Heart left ventricle (tissue), 16 donors: ENCODE results near the gene GPATCH1. TPM values are rescaled to one million over a fixed set of nuclear protein-coding genes. Genes with fewer than 3 reads are reported as not detected.
"Not testable (repeated sequence)": the region's sequence is repeated elsewhere in the genome, so short reads cannot be mapped to it uniquely, and the experiment has no call there.

Source experiments
- ATAC-seq, 4 donors: fragments of 200-7000 bp; cut with Tn5 transposase; one replicate each; pipeline ENCODE4 v1.9.1; 2020 to 2022; ENCODE audit warnings: moderate library complexity in 4 of 4, mild to moderate bottlenecking in 3 of 4, moderate number of reproducible peaks in 1 of 4
- DNase-seq, 5 donors: peaks; one replicate each; pipeline ENCODE4 v3.0.0-alpha.2; 2020
- H3K27ac ChIP-seq, 12 donors: fragments of 200-600 bp; sonication (generic) in 4 of 12; one replicate each; pipeline versions ENCODE4 v1.5.0 to v1.8.0; 2016 to 2022; ENCODE audit warnings: mild to moderate bottlenecking in 2 of 12
- H3K27me3 ChIP-seq, 9 donors: fragments of 200-600 bp; sonication (generic) in 2 of 9; one replicate each; pipeline versions ENCODE4 v1.5.1 to v1.8.0; 2016 to 2022; ENCODE audit warnings: mild to moderate bottlenecking in 3 of 9
- H3K36me3 ChIP-seq, 9 donors: fragments of 200-600 bp; sonication (generic) in 2 of 9; one replicate each; pipeline versions ENCODE4 v1.5.0 to v1.8.0; 2018 to 2022; ENCODE audit warnings: mild to moderate bottlenecking in 2 of 9
- H3K4me1 ChIP-seq, 12 donors: fragments of 200-600 bp; sonication (generic) in 4 of 12; one replicate each; pipeline versions ENCODE4 v1.5.0 to v1.8.0; 2016 to 2022; ENCODE audit warnings: mild to moderate bottlenecking in 3 of 12
- H3K4me3 ChIP-seq, 12 donors: fragments of 200-600 bp; sonication (generic) in 4 of 12; one replicate each; pipeline versions ENCODE4 v1.5.0 to v1.8.0; 2017 to 2022; ENCODE audit warnings: mild to moderate bottlenecking in 9 of 12, moderate library complexity in 4 of 12
- H3K9me3 ChIP-seq, 12 donors: fragments of 200-600 bp; sonication (generic) in 4 of 12; one replicate each; pipeline versions ENCODE4 v1.5.0 to v1.8.0; 2016 to 2022; ENCODE audit warnings: mild to moderate bottlenecking in 1 of 12
- POLR2A ChIP-seq, 2 donors: fragments of 450-650 bp; IDR thresholded peaks; one replicate each; pipeline ENCODE4 v1.6.1; 2017; ENCODE audit warnings: antibody characterized with exemption in 2 of 2, mild to moderate bottlenecking in 2 of 2, moderate library complexity in 2 of 2
- WGBS, 4 donors: extraction: QIAGEN DNeasy Blood & Tissue Kit in 2 of 4; methylation state at CpG; one replicate each; pipeline versions ENCODE4 v1.1.5 to v1.1.7; 2013 to 2018; 5-methylcytosine and 5-hydroxymethylcytosine counted together
- intact Hi-C, 10 donors: fragments of 100-400 bp; cut with DNase I; formaldehyde crosslinking; loops; one replicate each; pipeline versions ENCODE4 v1.11.1 to v1.14.2; 2022
- polyA plus RNA-seq, 2 donors: library from polyadenylated mRNA; stranded (reverse); fragments of 200-250 nt; gene quantifications; one replicate each; pipeline ENCODE4 v1.2.3, GENCODE V29; 2013
- total RNA-seq, 9 donors: library from RNA; depleted of rRNA in 2 of 9; stranded (reverse); fragments of >200 nt in 2 of 9; fragmentation: NEBNext Ultra II Directional in 3 of 9; extraction: Animal tissue kit (Norgen Biotek cat#: 25700) in 3 of 9; gene quantifications; one replicate each; pipeline versions ENCODE4 v1.1.0 to v1.2.4, GENCODE V29; 2016 to 2023
- TF ChIP-seq, protein P1 (sequence below), 12 donors: fragments of 200-600 bp; sonication (generic) in 4 of 12; IDR thresholded peaks; one replicate each; pipeline versions ENCODE4 v1.5.0 to v1.8.0; 2018 to 2022; ENCODE audit warnings: antibody characterized with exemption in 12 of 12, mild to moderate bottlenecking in 5 of 12
- donor health status: ischemic (EF 13 %, LVEDD 7.1; RV severe dilation, severe dysfunction).
- donor health status: healthy with polysubstance abuse.
- donor health status: DM: no; HTN: yes; CAD: no.
- donor health status: DM: no; HTN: no; CAD: no.
- donor health status: ischemic (EF 25% LVEDD 6.9; RV normal size, moderate dysfunction).
- donor health status: ischemic (EF 25% LVEDD 5.7; RV mildly dilated, moderate dysfunction).
- donor health status: healthy.
- donor health status: DM: yes; HTN: yes; CAD: no.
- donor health status: ischemic (EF 35%, LVEDD 5.7; RV mildly dilated, moderate dysfunction).
- donor health status: nonischemic (EF 11% LVEDD 7.7; RV severe dilation, severe dysfunction).
- donor health status: DM: yes; HTN: yes; CAD: no.
- donor health status: PGD.
- donor health status: ischemic (EF 29% LVEDD 5.4; RV normal size, mild dysfunction).
- donor health status: nonischemic (EF 23%, LVEDD 6.1; RV moderate dilation, normal function).

The GPATCH1 gene
- total and polyA plus RNA-seq, 11 donors, result 3.3 to 6.7 (median 5.3) TPM

DNA sequence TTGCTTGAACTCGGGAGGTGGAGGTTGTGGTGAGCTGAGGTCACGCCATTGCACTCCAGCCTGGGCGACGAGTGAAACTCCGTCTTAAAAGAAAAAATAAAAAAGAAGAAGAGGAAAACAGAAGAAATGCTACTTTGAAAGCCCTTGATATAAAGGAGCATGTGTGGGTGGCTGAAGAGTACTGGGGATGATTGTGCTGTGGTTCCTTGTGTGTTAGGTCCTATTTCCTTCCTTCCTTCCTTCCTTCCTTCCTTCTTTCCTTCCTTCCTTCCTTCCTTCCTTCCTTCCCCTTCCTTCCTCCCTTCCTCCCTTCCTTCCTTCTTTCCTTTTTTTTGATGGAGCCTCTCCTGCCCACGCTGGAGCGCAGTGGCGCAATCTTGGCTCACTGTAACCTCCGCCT is 65.2 kb downstream of the GPATCH1 start:
- ATAC-seq, result no peak
- no peak for TF ChIP-seq POLR2A (IDR thresholded peaks at IDR 0.05)
- TF ChIP-seq, protein P1, sequence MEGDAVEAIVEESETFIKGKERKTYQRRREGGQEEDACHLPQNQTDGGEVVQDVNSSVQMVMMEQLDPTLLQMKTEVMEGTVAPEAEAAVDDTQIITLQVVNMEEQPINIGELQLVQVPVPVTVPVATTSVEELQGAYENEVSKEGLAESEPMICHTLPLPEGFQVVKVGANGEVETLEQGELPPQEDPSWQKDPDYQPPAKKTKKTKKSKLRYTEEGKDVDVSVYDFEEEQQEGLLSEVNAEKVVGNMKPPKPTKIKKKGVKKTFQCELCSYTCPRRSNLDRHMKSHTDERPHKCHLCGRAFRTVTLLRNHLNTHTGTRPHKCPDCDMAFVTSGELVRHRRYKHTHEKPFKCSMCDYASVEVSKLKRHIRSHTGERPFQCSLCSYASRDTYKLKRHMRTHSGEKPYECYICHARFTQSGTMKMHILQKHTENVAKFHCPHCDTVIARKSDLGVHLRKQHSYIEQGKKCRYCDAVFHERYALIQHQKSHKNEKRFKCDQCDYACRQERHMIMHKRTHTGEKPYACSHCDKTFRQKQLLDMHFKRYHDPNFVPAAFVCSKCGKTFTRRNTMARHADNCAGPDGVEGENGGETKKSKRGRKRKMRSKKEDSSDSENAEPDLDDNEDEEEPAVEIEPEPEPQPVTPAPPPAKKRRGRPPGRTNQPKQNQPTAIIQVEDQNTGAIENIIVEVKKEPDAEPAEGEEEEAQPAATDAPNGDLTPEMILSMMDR (IDR thresholded peaks at IDR 0.05), result no peak
- WGBS, 4 donors, result 86 to 91% (median 88%) methylated on average over 9 of the region's 9 CpGs
- no peak overlapping the region for H3K27ac ChIP-seq
- no peak for DNase-seq
- no peaks in the 10 kb centered on the region for H3K9me3 ChIP-seq
- H3K4me1 ChIP-seq, result peaks cover 0 to 5% (median 0%) of the 10 kb centered on the region in 12 donors
- intact Hi-C loops, result loop anchor here in 6 of 10 donors (5.0 to 10.0 kb wide), 3 partner anchors 256 to 261 kb away; no protein-coding TSS in a partner anchor
- H3K27me3 ChIP-seq, result peaks cover 0 to 7% (median 0%) of the 10 kb centered on the region in 9 donors
- H3K4me3 ChIP-seq, result no peak overlapping the region
- H3K36me3 ChIP-seq, result no peaks in the 10 kb centered on the region

DNA sequence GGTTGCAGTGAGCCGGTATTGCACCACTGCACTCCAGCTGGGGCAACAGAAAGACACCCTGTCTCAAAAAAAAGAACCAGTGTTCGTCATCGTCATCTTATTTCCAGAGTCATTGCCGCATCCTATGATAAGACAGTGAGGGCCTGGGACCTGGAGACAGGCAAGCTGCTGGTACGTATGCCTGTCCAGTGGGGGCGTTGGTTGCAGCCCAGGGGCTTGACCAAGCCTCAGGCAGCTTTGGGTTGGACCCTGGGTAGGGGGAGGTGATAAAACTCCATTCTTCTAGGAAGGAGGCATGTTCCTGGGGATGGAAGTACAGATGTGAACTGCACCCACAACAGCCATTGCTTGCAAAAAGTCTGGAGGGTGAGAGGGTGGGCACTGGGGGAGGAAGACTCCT is 66.6 kb downstream of the GPATCH1 start:
- Histone ChIP-seq H3K9me3 (no peaks in the 10 kb centered on the region), H3K27ac (no peak overlapping the region), H3K27me3 (peaks cover 0 to 3% (median 0%) of the 10 kb centered on the region in 9 donors), H3K36me3 (no peaks in the 10 kb centered on the region), H3K4me1 (peaks cover 0 to 5% (median 0%) of the 10 kb centered on the region in 12 donors), H3K4me3 (no peak overlapping the region)
- 74 to 88% (median 84%) methylated on average over 6 of the region's 6 CpGs; no CpG with 5 or more reads in 1 of the 4 donors for WGBS, 4 donors
- ATAC-seq (no peak), DNase-seq (no peak)
- intact Hi-C loops, result loop anchor here in 6 of 10 donors (5.0 to 10.0 kb wide), 3 partner anchors 255 to 260 kb away; no protein-coding TSS in a partner anchor
- TF ChIP-seq, protein P1 (IDR thresholded peaks at IDR 0.05), result no peak
- TF ChIP-seq POLR2A (IDR thresholded peaks at IDR 0.05), result no peak

DNA sequence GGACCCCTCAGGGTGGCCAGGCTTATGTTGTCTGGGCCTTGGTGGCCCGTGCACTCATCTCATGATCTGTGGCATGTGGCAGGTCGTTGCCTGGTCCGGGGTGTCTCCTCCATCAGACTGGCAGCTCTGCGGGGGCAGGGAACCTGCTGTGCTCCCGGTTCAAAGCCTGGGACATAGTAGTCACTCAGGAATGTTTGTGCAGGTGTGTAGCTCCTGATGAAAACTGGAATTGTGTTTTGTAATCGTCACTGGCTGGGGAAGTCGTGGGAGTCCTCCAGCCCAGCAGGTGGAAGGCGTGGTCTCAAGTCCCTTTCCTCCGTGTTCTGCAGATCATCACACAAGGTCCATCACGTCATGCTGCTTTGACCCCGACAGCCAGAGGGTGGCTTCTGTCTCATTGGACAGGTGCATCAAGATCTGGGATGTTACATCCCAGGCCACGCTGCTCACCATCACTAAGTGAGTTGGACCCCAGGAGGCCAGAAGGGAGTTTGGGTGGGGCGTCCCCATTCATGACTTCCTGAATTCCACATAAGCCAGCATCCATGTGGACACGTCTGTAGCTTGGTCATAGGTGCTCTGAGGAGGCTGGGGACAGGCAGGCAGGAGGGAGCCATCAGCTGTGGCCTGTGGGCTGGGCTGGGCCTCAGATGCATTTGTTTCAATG is 70.0 kb downstream of the GPATCH1 start:
- TF ChIP-seq, protein P1 (IDR thresholded peaks at IDR 0.05), result no peak
- TF ChIP-seq POLR2A (IDR thresholded peaks at IDR 0.05), result no peak
- ATAC-seq (no peak), DNase-seq (no peak)
- H3K4me1 ChIP-seq, result no peaks in the 10 kb centered on the region
- H3K9me3 ChIP-seq, result no peaks in the 10 kb centered on the region
- intact Hi-C loops, result no loop called here
- H3K4me3 ChIP-seq, result no peak overlapping the region
- no peaks in the 10 kb centered on the region for H3K36me3 ChIP-seq
- WGBS, 4 donors, result 65 to 74% (median 72%) methylated on average over 14 of the region's 14 CpGs
- no peak overlapping the region for H3K27ac ChIP-seq
- peaks cover 0 to 3% (median 0%) of the 10 kb centered on the region in 9 donors for H3K27me3 ChIP-seq

DNA sequence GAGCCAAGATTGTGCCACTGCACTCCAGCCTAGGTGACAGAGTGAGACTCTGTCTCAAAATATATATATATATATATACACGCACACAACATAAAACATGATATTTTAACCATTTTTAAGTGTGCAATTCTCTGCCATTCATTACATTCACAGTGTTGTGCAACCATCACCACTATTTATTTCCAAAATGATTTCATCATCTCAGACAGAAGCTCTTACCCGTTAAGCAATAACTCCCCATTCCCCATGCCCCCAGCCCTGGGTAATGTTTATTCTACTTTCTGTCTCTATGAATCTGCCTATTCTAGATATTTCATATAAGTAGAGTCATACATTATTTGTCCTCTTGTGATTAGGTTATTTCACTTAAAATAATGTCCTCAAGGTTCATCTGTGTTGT is 71.2 kb downstream of the GPATCH1 start:
- TF ChIP-seq, protein P1 (IDR thresholded peaks at IDR 0.05), result no peak
- no peak for TF ChIP-seq POLR2A (IDR thresholded peaks at IDR 0.05)
- H3K27ac ChIP-seq, result no peak overlapping the region
- no peaks in the 10 kb centered on the region for H3K9me3 ChIP-seq
- WGBS, 4 donors, result 70 to 86% (median 82%) methylated on average over 2 of the region's 2 CpGs
- ATAC-seq (no peak), DNase-seq (no peak)
- peaks cover 0 to 3% (median 0%) of the 10 kb centered on the region in 9 donors for H3K27me3 ChIP-seq
- H3K4me1 ChIP-seq, result no peaks in the 10 kb centered on the region
- H3K4me3 ChIP-seq, result no peak overlapping the region
- intact Hi-C loops, result no loop called here
- no peaks in the 10 kb centered on the region for H3K36me3 ChIP-seq

DNA sequence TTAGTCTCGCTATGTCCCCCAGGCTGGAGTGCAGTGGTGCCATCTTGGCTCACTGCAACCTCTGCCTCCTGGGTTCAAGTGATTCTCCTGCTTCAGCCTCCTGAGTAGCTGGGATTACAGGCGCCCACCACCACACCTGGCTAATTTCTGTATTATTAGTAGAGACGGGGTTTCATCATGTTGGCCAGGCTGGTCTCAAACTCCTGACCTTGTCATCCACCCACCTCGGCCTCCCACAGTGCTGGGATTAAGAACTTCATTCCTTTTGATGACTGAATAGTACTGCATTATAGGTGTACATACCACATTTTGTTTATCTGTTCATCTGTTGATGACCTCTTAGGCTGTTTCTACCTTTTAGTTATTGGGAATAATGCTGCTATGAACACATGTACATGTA is 71.6 kb downstream of the GPATCH1 start:
- H3K27ac ChIP-seq, DNase-seq, H3K4me3 ChIP-seq, H3K9me3 ChIP-seq, H3K36me3 ChIP-seq, H3K4me1 ChIP-seq, H3K27me3 ChIP-seq, ATAC-seq, intact Hi-C loops: not testable (repeated sequence)
- WGBS, 4 donors, result 71 to 85% (median 83%) methylated on average over 4 of the region's 4 CpGs

DNA sequence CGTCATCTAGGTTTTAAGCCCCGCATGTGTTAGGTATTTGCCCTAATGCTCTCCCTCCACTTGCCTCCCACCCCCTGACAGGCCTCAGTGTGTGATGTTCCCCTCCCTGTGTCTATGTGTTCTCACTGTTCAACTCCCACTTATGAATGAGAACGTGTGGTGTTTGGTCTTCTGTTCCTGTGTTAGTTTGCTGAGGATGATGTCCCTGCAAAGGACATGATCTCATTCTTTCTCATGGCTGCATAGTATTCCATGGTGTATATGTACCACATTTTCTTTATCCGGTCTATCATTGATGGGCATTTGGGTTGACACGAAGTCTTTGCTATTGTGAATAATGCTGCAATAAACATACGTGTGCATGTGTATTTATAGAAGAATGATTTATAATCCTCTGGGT is 73.3 kb downstream of the GPATCH1 start:
- ATAC-seq, H3K4me3 ChIP-seq, H3K36me3 ChIP-seq, H3K4me1 ChIP-seq, intact Hi-C loops, H3K27ac ChIP-seq, DNase-seq, H3K9me3 ChIP-seq, H3K27me3 ChIP-seq: not testable (repeated sequence)
- 85 to 90% (median 89%) methylated on average over 6 of the region's 6 CpGs for WGBS, 4 donors
